Measurements from ENCODE around the gene SLC39A10. TPM values are rescaled to one million over a fixed set of nuclear protein-coding genes. Genes with fewer than 3 reads are reported as not detected.

Gene SLC39A10
- total RNA-seq, 2 donors from 2014 or later: 26.3 to 27.6 TPM

DNA sequence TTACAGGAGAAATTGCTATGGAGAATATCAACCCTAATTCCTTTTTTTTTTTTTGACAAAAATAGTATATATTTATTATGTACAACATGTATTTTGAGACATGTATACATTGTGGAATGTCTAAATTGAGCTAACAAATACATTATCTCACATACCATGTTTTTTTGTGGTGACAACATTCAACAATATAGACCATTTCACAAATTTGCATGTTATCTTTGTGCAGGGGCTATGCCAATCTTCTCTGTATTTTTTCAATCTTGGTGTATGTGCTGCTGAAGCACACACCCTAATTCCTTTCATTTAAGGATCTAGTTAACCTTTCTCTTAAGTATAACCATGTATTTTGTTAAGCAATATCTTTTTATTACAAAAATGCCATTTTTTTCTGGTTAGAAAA is 13.2 kb downstream of the SLC39A10 start:
- Histone ChIP-seq H3K27ac (no peak overlapping the region), H3K36me3 (no peaks in the 10 kb centered on the region), H3K9me3 (no peaks in the 10 kb centered on the region), H3K4me3 (no peak overlapping the region), H3K27me3 (replicated peaks; ENCODE audit: insufficient read depth) (no peaks in the 10 kb centered on the region), H3K4me1 (replicated peaks) (no peaks in the 10 kb centered on the region)
- TF ChIP-seq POLR2A (IDR thresholded peaks at IDR 0.05): no peak
- no peak for TF ChIP-seq POLR2AphosphoS5 (IDR thresholded peaks at IDR 0.05)
- TF ChIP-seq, protein P1, sequence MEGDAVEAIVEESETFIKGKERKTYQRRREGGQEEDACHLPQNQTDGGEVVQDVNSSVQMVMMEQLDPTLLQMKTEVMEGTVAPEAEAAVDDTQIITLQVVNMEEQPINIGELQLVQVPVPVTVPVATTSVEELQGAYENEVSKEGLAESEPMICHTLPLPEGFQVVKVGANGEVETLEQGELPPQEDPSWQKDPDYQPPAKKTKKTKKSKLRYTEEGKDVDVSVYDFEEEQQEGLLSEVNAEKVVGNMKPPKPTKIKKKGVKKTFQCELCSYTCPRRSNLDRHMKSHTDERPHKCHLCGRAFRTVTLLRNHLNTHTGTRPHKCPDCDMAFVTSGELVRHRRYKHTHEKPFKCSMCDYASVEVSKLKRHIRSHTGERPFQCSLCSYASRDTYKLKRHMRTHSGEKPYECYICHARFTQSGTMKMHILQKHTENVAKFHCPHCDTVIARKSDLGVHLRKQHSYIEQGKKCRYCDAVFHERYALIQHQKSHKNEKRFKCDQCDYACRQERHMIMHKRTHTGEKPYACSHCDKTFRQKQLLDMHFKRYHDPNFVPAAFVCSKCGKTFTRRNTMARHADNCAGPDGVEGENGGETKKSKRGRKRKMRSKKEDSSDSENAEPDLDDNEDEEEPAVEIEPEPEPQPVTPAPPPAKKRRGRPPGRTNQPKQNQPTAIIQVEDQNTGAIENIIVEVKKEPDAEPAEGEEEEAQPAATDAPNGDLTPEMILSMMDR (IDR thresholded peaks at IDR 0.05): no peak
- intact Hi-C loops (cut with DNase I): no loop called here
- no peak for DNase-seq (ENCODE audit: low spot score)

DNA sequence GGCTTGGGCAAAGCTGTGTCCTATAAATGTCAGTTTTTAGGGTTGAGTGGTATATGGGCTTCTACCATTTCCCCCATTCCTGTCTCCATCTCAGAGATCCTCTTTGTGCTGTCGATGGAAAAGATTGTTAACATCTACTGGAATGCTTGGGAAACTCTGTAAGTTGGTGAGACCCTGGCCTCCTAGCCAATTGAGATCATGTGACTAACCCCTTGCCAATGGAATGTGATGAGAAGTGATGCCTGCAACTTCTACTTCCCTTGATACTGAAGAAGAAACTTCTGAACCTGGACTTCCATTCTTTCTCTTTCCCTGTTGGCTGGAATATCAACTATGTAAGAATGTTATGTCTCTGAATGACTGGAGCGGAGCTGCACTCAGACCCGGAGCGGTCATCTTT is 14.5 kb downstream of the SLC39A10 start:
- Histone ChIP-seq H3K4me3 (no peak overlapping the region), H3K9me3 (no peaks in the 10 kb centered on the region), H3K4me1 (replicated peaks) (no peaks in the 10 kb centered on the region), H3K27ac (no peak overlapping the region), H3K36me3 (no peaks in the 10 kb centered on the region), H3K27me3 (replicated peaks; ENCODE audit: insufficient read depth) (no peaks in the 10 kb centered on the region)
- intact Hi-C loops (cut with DNase I): no loop called here
- 75% methylated on average over 4 of the region's 4 CpGs for WGBS
- TF ChIP-seq, protein P1 (IDR thresholded peaks at IDR 0.05): no peak
- no peak for TF ChIP-seq POLR2A (IDR thresholded peaks at IDR 0.05)
- DNase-seq (ENCODE audit: low spot score): no peak

DNA sequence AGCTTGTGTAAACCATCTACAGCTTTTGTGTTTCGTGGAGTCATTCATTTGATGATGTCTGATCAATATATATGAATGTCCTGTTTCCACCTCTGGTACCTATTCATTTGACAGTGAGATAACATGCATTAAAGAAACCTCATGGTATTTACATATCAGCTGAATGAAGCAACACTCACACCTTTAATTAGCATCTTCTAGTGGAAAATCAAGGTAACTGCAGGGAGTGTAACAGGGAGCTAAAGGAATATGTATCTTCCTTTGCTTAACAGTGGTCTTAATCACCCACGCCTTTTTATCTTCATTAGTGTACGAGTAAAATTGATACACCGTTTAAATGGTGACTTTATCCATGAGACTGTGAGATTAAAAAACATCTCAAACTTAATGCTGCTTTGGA is 15.6 kb downstream of the SLC39A10 start:
- Histone ChIP-seq H3K9me3 (no peaks in the 10 kb centered on the region), H3K36me3 (no peaks in the 10 kb centered on the region), H3K27me3 (replicated peaks; ENCODE audit: insufficient read depth) (no peaks in the 10 kb centered on the region), H3K4me3 (no peak overlapping the region), H3K27ac (no peak overlapping the region), H3K4me1 (replicated peaks) (no peaks in the 10 kb centered on the region)
- intact Hi-C loops (cut with DNase I): no loop called here
- 98% methylated on average over 4 of the region's 4 CpGs for WGBS
- DNase-seq (ENCODE audit: low spot score): no peak
- TF ChIP-seq POLR2AphosphoS5 (IDR thresholded peaks at IDR 0.05): no peak
- TF ChIP-seq, protein P1 (IDR thresholded peaks at IDR 0.05): peak in 1 of 4 experiments; percentile 9

DNA sequence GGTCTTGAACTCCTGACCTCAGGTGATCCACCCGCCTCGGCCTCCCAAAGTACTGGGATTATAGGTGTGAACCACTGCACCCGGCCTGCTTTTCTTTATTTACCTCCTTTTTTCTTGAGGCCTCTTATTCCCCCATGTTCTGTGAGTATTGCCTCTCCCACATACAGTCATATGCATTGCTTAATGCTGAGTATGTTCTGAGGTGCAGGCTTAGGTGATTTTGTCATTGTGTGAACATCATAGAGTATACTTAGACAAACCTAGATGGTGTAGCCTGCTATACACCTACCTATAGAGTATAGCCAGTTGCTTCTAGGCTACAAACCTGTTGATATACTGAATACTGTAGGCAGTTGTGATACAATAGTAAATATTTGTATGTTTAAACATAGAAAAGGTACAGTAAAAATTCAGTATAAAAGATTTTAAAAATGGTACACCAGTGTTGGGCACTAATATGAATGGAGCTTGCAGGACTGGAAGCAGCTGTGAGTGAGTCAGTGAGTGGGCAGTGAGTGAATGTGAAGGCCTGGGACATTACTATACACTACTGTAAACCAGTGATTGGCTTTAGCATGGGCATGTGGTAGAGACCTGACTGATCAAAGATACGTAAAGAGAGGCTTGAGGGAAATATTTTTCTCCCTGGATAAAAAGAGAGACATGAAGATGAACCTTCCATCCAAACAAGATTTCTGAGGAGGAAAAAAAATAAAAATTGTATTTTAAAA is 17.6 kb downstream of the SLC39A10 start:
- intact Hi-C loops (cut with DNase I): no loop called here
- H3K36me3 ChIP-seq: no peaks in the 10 kb centered on the region
- no peaks in the 10 kb centered on the region for H3K9me3 ChIP-seq
- no peaks in the 10 kb centered on the region for H3K4me1 ChIP-seq (replicated peaks)
- no peaks in the 10 kb centered on the region for H3K27me3 ChIP-seq (replicated peaks; ENCODE audit: insufficient read depth)
- WGBS: 92% methylated on average over 4 of the region's 4 CpGs
- H3K4me3 ChIP-seq: no peak overlapping the region
- TF ChIP-seq, protein P1 (IDR thresholded peaks at IDR 0.05): no peak
- no peak for TF ChIP-seq POLR2A (IDR thresholded peaks at IDR 0.05)
- no peak for TF ChIP-seq POLR2AphosphoS5 (IDR thresholded peaks at IDR 0.05)
- H3K27ac ChIP-seq: no peak overlapping the region
- no peak for DNase-seq (ENCODE audit: low spot score)

DNA sequence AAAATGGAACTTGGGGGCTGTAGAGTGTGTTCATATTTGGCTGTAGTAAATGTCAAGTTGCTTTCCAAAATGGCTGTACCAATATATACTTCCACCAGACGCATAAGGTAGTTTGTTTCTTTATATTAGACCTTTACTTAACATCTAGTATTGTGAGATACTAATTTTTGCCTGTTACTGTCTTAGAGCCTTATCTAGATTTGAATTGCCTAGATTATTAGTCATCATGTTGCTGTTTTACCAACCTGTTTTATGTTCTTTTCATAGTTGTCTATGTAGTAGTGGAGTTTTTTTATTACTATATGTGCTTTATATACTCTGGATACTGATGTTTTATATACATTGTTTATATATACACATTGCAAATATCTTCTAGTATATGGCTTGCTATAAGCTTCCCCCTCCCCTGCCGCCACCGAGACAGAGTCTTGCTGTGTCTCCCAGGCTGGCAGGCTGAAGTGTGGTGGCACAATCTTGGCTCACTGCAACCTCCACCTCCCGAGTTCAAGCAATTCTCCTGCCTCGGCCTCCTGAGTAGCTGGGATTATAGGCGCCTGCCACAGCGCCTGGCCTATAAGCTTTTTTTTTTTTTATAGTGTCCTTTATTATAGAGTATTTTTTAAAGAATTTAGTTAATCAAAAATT is 18.9 kb downstream of the SLC39A10 start:
- no peak for TF ChIP-seq POLR2AphosphoS5 (IDR thresholded peaks at IDR 0.05)
- TF ChIP-seq, protein P1 (IDR thresholded peaks at IDR 0.05): no peak
- no peak for TF ChIP-seq POLR2A (IDR thresholded peaks at IDR 0.05)
- Histone ChIP-seq H3K36me3 (no peaks in the 10 kb centered on the region), H3K27me3 (replicated peaks; ENCODE audit: insufficient read depth) (no peaks in the 10 kb centered on the region), H3K4me1 (replicated peaks) (no peaks in the 10 kb centered on the region), H3K9me3 (no peaks in the 10 kb centered on the region), H3K27ac (no peak overlapping the region), H3K4me3 (no peak overlapping the region)
- intact Hi-C loops (cut with DNase I): no loop called here
- no peak for DNase-seq (ENCODE audit: low spot score)
- 92% methylated on average over 7 of the region's 7 CpGs for WGBS
